ENCODE measurements around the gene CDK11B. TPM values are rescaled to one million over a fixed set of nuclear protein-coding genes. Genes with fewer than 3 reads are reported as not detected.

Gene CDK11B
- total RNA-seq, 1 experiment from 2014 or later, result 38.6 TPM

GRCh38 chr1:1593834-1594601 lies 64.8 kb downstream of the CDK11B start:
- no peak for ATAC-seq
- ChIA-PET POLR2A (ENCODE audit: unreplicated experiment) (no interaction called here), CTCF (no interaction called here)
- Histone ChIP-seq H3K36me3 (ENCODE audit: low read depth, low read length) (no peaks in the 10 kb centered on the region), H3K4me1 (ENCODE audit: insufficient read depth, low read length) (peaks cover 9% of the 10 kb centered on the region), H4K20me1 (ENCODE audit: low read length) (no peaks in the 10 kb centered on the region), H2AFZ (ENCODE audit: low read length) (no peak overlapping the region), H3F3A (ENCODE audit: low read length, unreplicated experiment) (no peaks in the 10 kb centered on the region), H3K9me2 (replicated peaks; ENCODE audit: low read length) (no peaks in the 10 kb centered on the region), H3K4me2 (ENCODE audit: low read length) (no peak overlapping the region), H3K4me3 (ENCODE audit: low read length) (no peak overlapping the region), H3K79me2 (ENCODE audit: low read length) (no peaks in the 10 kb centered on the region), H3K9ac (ENCODE audit: low read length) (no peak overlapping the region), H3K27me3 (ENCODE audit: low read length) (no peaks in the 10 kb centered on the region), H3K9me3 (ENCODE audit: low read length) (no peaks in the 10 kb centered on the region), H3K27ac (ENCODE audit: low read length) (no peak overlapping the region)
- no peak for DNase-seq
- no peak for TF ChIP-seq EZH2phosphoT487 (IDR thresholded peaks at IDR 0.05; ENCODE audit: borderline replicate concordance, low read length)
- no peak for TF ChIP-seq EZH2 (IDR thresholded peaks at IDR 0.05; ENCODE audit: low read length, unreplicated experiment)
- TF ChIP-seq, protein P1, sequence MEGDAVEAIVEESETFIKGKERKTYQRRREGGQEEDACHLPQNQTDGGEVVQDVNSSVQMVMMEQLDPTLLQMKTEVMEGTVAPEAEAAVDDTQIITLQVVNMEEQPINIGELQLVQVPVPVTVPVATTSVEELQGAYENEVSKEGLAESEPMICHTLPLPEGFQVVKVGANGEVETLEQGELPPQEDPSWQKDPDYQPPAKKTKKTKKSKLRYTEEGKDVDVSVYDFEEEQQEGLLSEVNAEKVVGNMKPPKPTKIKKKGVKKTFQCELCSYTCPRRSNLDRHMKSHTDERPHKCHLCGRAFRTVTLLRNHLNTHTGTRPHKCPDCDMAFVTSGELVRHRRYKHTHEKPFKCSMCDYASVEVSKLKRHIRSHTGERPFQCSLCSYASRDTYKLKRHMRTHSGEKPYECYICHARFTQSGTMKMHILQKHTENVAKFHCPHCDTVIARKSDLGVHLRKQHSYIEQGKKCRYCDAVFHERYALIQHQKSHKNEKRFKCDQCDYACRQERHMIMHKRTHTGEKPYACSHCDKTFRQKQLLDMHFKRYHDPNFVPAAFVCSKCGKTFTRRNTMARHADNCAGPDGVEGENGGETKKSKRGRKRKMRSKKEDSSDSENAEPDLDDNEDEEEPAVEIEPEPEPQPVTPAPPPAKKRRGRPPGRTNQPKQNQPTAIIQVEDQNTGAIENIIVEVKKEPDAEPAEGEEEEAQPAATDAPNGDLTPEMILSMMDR (conservative IDR thresholded peaks at IDR 0.05; ENCODE audit: low read depth, low read length), result no peak
- BruUV-seq (replicated peaks), result no TSS peak
- intact Hi-C loops (cut with micrococcal nuclease), result no loop called here

GRCh38 chr1:1591452-1591851 lies 67.4 kb downstream of the CDK11B start:
- ATAC-seq, result peak; percentile 59
- H3K4me3 ChIP-seq (ENCODE audit: low read length), result no peak overlapping the region

More at GRCh38 chr1:1591452-1591851, 67.4 kb downstream of the CDK11B start:
- ChIA-PET POLR2A (ENCODE audit: unreplicated experiment) (no interaction called here), CTCF (no interaction called here)
- peak; percentile 42 for DNase-seq
- Histone ChIP-seq H3K27me3 (ENCODE audit: low read length) (no peaks in the 10 kb centered on the region), H3K9ac (ENCODE audit: low read length) (no peak overlapping the region), H3K4me2 (ENCODE audit: low read length) (no peak overlapping the region), H2AFZ (ENCODE audit: low read length) (no peak overlapping the region), H3K79me2 (ENCODE audit: low read length) (no peaks in the 10 kb centered on the region), H3K9me3 (ENCODE audit: low read length) (no peaks in the 10 kb centered on the region), H3K36me3 (ENCODE audit: low read depth, low read length) (no peaks in the 10 kb centered on the region), H4K20me1 (ENCODE audit: low read length) (no peaks in the 10 kb centered on the region), H3F3A (ENCODE audit: low read length, unreplicated experiment) (no peaks in the 10 kb centered on the region), H3K9me2 (replicated peaks; ENCODE audit: low read length) (no peaks in the 10 kb centered on the region), H3K27ac (ENCODE audit: low read length) (no peak overlapping the region), H3K4me1 (ENCODE audit: insufficient read depth, low read length) (0 out of 2 replicates have a peak, but pooled peaks cover 3% of the 10 kb centered on the region)
- TF ChIP-seq EZH2phosphoT487 (IDR thresholded peaks at IDR 0.05; ENCODE audit: borderline replicate concordance, low read length), result no peak
- no peak for TF ChIP-seq EZH2 (IDR thresholded peaks at IDR 0.05; ENCODE audit: low read length, unreplicated experiment)
- TF ChIP-seq, protein P1 (conservative IDR thresholded peaks at IDR 0.05; ENCODE audit: low read depth, low read length), result no peak
- intact Hi-C loops (cut with micrococcal nuclease), result no loop called here
- BruUV-seq (replicated peaks), result no TSS peak

Other genes with a start within 250 kb of the CDK11B start
- gene ANKRD65, start 237.7 kb downstream of the CDK11B start, total RNA-seq (2014; rRNA removed), result 0.18 and 1.1 TPM in 2 replicates
- 59.1 and 74.5 TPM in 2 replicates for gene VWA1, start 223.3 kb downstream of the CDK11B start, total RNA-seq (2014; rRNA removed)
- gene ATAD3C, start 209.3 kb downstream of the CDK11B start, total RNA-seq (2014; rRNA removed), result 0.29 and 1.4 TPM in 2 replicates
- gene ATAD3B, start 187.2 kb downstream of the CDK11B start, total RNA-seq (2014; rRNA removed), result 140 and 190 TPM in 2 replicates
- gene ATAD3A, start 146.8 kb downstream of the CDK11B start, total RNA-seq (2014; rRNA removed), result 186 and 243 TPM in 2 replicates
- gene TMEM240, start 118.4 kb downstream of the CDK11B start, total RNA-seq (2014; rRNA removed), result 0.87 and 2.0 TPM in 2 replicates
- gene SSU72, start 84.1 kb downstream of the CDK11B start, total RNA-seq (2014; rRNA removed), result 283 and 310 TPM in 2 replicates
- 7.9 and 8.8 TPM in 2 replicates for gene FNDC10, start 58.9 kb downstream of the CDK11B start, total RNA-seq (2014; rRNA removed)
- 164 and 218 TPM in 2 replicates for gene MIB2, start 43.5 kb downstream of the CDK11B start, total RNA-seq (2014; rRNA removed)
- gene MMP23B, start 26.8 kb downstream of the CDK11B start, total RNA-seq (2014; rRNA removed), result 25.9 and 28.4 TPM in 2 replicates
- gene SLC35E2B, start 33.8 kb upstream of the CDK11B start, total RNA-seq (2014; rRNA removed), result 38.1 and 45.6 TPM in 2 replicates
- 11.6 and 18.3 TPM in 2 replicates for gene CDK11A, start 65.4 kb upstream of the CDK11B start, total RNA-seq (2014; rRNA removed)
- 130 and 165 TPM in 2 replicates for gene NADK, start 119.5 kb upstream of the CDK11B start, total RNA-seq (2014; rRNA removed)
- 125 and 171 TPM in 2 replicates for gene GNB1, start 232.1 kb upstream of the CDK11B start, total RNA-seq (2014; rRNA removed)

All from PC-3 (cell line).